ENCODE data around the gene ULBP1. TPM values are rescaled to one million over a fixed set of nuclear protein-coding genes. Genes with fewer than 3 reads are reported as not detected.
A peak's percentile ranks its signal among the peaks of the same experiment; 100 is the strongest.

Gene ULBP1
- polyA plus RNA-seq, 3 donors = 0.06 to 0.79 (median 0.09) TPM

DNA sequence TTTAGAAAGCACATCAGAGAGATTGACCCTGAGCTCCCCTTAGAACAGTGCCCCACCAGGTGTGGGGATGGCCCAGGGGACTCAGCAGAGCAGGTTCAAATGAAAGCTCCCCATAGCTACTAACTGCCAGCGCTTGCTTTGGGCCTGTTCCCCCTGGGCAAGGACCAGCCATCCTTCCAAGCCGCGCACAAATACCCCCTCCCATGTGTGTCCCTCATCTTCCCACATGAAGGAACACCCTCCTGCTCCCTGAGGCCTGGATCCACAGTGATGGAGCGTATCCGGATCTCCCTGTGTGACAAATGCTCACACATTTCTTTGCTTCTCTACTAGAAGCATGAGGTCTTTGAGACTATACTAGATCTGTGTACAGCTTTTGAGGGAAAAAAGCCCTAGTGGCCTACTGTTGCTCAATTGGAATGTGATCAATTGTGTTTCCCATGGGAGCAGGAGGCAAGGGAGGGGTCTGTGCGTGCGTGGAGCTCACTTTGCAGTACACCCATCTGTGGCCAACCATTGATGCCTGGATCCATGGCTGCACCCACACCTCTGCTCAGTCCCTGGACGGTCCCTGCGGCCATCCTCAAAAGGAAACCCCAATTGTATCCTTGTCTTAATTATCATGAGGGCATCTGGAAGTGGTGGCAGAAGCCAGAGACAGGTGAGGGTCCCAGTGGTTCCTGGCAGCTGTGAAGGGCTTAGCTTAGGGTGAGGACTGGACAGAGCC is 39.4 kb upstream of the ULBP1 start:
- intact Hi-C loops (cut with micrococcal nuclease) = loop anchor here in 1 of 2 donors (5.0 to 10.0 kb wide), 2 partner anchors 87 to 200 kb away; no protein-coding TSS in a partner anchor
- peaks cover 25 to 71% of the 10 kb centered on the region in 2 donors for H3K27me3 ChIP-seq (ENCODE audit: control insufficient read depth in 2 of 2, insufficient read depth in 2 of 2, low read length in 2 of 2)

DNA sequence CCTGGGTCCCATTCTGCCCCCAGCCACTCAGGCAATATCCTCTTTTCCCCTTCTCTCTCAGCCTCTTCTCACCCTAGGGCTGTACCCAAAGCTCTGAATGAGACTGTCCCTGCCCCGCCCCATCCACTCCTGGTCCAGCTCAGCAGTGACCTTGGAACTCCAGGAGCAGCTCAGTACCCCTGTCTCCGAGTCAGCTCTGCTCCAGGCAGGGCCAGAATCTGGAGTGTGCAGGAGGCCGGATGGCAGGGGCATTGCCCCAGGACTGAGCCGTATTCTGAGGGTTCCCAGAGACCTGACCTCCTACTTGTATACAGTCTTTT is 38.9 kb upstream of the ULBP1 start:
- no peak overlapping the region for H3K4me2 ChIP-seq (replicated peaks; ENCODE audit: extremely low read depth, low read length, poor library complexity, severe bottlenecking)
- peaks cover 30 to 76% of the 10 kb centered on the region in 2 donors for H3K27me3 ChIP-seq (ENCODE audit: control insufficient read depth in 2 of 2, insufficient read depth in 2 of 2, low read length in 2 of 2)
- intact Hi-C loops (cut with micrococcal nuclease) = loop anchor here (5.0 to 10.0 kb wide), 3 partner anchors 88 to 200 kb away; no protein-coding TSS in a partner anchor
- Mint-ChIP-seq H3K9me3 (peaks cover 0 to 26% (median 16%) of the 10 kb centered on the region in 7 donors), H3K4me3 (peak overlapping the region in 1 of 2 donors; percentile 96), H3K27ac (no peak overlapping the region), H3K4me1 (peaks cover 31% of the 10 kb centered on the region), H3K27me3 (ENCODE audit: low read depth in 3 of 3) (peaks cover 82 to 93% (median 84%) of the 10 kb centered on the region in 3 donors), H3K36me3 (peaks cover 8 to 15% of the 10 kb centered on the region in 2 donors)
- H3K27ac ChIP-seq (ENCODE audit: low read depth in 1 of 2, low read length in 2 of 2) = no peak overlapping the region
- peaks cover 0 to 4% of the 10 kb centered on the region in 2 donors for H3K9me3 ChIP-seq (replicated peaks in 1 of 2; ENCODE audit: control insufficient read depth in 1 of 2, insufficient read depth in 1 of 2, low read length in 2 of 2)
- H3K4me3 ChIP-seq (replicated peaks in 1 of 3; ENCODE audit: low read depth in 2 of 3, low read length in 3 of 3) = no peak overlapping the region
- H4K20me1 ChIP-seq (ENCODE audit: insufficient read depth, low read length) = no peaks in the 10 kb centered on the region
- peak overlapping the region; percentile 40 for H3K9ac ChIP-seq (ENCODE audit: insufficient read depth, low read length, poor library complexity, severe bottlenecking)
- H3K4me1 ChIP-seq (ENCODE audit: control insufficient read depth in 1 of 2, insufficient read depth in 2 of 2, low read length in 2 of 2) = peaks cover 28 to 29% of the 10 kb centered on the region in 2 donors
- no peak for DNase-seq
- TF ChIP-seq, protein P1, sequence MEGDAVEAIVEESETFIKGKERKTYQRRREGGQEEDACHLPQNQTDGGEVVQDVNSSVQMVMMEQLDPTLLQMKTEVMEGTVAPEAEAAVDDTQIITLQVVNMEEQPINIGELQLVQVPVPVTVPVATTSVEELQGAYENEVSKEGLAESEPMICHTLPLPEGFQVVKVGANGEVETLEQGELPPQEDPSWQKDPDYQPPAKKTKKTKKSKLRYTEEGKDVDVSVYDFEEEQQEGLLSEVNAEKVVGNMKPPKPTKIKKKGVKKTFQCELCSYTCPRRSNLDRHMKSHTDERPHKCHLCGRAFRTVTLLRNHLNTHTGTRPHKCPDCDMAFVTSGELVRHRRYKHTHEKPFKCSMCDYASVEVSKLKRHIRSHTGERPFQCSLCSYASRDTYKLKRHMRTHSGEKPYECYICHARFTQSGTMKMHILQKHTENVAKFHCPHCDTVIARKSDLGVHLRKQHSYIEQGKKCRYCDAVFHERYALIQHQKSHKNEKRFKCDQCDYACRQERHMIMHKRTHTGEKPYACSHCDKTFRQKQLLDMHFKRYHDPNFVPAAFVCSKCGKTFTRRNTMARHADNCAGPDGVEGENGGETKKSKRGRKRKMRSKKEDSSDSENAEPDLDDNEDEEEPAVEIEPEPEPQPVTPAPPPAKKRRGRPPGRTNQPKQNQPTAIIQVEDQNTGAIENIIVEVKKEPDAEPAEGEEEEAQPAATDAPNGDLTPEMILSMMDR (IDR thresholded peaks at IDR 0.05) = no peak
- peak overlapping the region; percentile 82 for H2AFZ ChIP-seq (ENCODE audit: insufficient read depth, low read depth, low read length, poor library complexity, severe bottlenecking)
- H3K36me3 ChIP-seq (replicated peaks in 1 of 2; ENCODE audit: control insufficient read depth in 1 of 2, insufficient read depth in 2 of 2, low read length in 2 of 2) = no peaks in the 10 kb centered on the region
- no peaks in the 10 kb centered on the region for H3K79me2 ChIP-seq (ENCODE audit: insufficient read depth, low read length)
- 82% methylated on average over 4 of the region's 4 CpGs for WGBS (ENCODE audit: insufficient coverage)

More for the DNA sequence above, 39.4 kb upstream of the ULBP1 start:
- H3K4me3 ChIP-seq (replicated peaks in 1 of 3; ENCODE audit: low read depth in 2 of 3, low read length in 3 of 3) = no peak overlapping the region
- no peak overlapping the region for H3K27ac Mint-ChIP-seq
- H3K9ac ChIP-seq (ENCODE audit: insufficient read depth, low read length, poor library complexity, severe bottlenecking) = no peak overlapping the region
- H3K4me2 ChIP-seq (replicated peaks; ENCODE audit: extremely low read depth, low read length, poor library complexity, severe bottlenecking) = no peak overlapping the region
- no peak overlapping the region for H3K27ac ChIP-seq (ENCODE audit: low read depth in 1 of 2, low read length in 2 of 2)
- peak overlapping the region; percentile 12 to 96 for H3K4me3 Mint-ChIP-seq
- 96% methylated on average over 5 of the region's 9 CpGs for WGBS (ENCODE audit: insufficient coverage)
- peaks cover 31% of the 10 kb centered on the region for H3K4me1 Mint-ChIP-seq
- peaks cover 78 to 91% (median 79%) of the 10 kb centered on the region in 3 donors for H3K27me3 Mint-ChIP-seq (ENCODE audit: low read depth in 3 of 3)
- no peak for DNase-seq
- peaks cover 8 to 15% of the 10 kb centered on the region in 2 donors for H3K36me3 Mint-ChIP-seq
- peaks cover 28 to 29% of the 10 kb centered on the region in 2 donors for H3K4me1 ChIP-seq (ENCODE audit: control insufficient read depth in 1 of 2, insufficient read depth in 2 of 2, low read length in 2 of 2)
- peaks cover 0 to 26% (median 16%) of the 10 kb centered on the region in 7 donors for H3K9me3 Mint-ChIP-seq
- no peaks in the 10 kb centered on the region for H3K36me3 ChIP-seq (replicated peaks in 1 of 2; ENCODE audit: control insufficient read depth in 1 of 2, insufficient read depth in 2 of 2, low read length in 2 of 2)
- TF ChIP-seq, protein P1 (IDR thresholded peaks at IDR 0.05) = no peak
- peaks cover 0 to 4% of the 10 kb centered on the region in 2 donors for H3K9me3 ChIP-seq (replicated peaks in 1 of 2; ENCODE audit: control insufficient read depth in 1 of 2, insufficient read depth in 1 of 2, low read length in 2 of 2)
- H2AFZ ChIP-seq (ENCODE audit: insufficient read depth, low read depth, low read length, poor library complexity, severe bottlenecking) = no peak overlapping the region
- H3K79me2 ChIP-seq (ENCODE audit: insufficient read depth, low read length) = no peaks in the 10 kb centered on the region
- H4K20me1 ChIP-seq (ENCODE audit: insufficient read depth, low read length) = no peaks in the 10 kb centered on the region
